ENCODE measurements around the gene MRGPRD.

Gene MRGPRD

DNA sequence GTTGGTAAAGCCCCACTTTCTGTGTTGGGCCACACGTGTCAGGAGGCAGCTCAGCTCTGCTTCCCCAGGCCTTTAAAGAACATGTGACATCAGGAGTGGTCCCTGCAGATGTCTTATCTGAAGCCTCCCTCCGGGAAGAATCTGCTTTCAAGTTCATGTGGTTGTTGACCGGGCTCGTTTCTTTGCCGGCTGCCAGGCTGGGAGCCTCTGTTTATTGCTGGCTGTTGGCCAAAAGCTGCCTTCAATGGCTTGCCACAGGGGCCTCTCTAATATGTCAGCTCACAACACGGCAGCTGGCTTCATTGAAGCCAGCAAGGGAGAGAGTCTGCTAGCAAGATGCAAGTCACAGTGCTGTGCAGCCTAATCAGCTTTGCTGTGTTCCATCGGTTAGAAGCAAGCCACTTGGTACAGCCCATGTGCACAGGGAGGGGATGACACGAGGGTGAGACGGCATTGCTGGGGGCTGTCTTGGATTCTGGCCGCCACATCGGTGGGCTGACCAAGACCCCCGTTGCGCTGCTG lies 17.7 kb upstream of the MRGPRD start:
- Histone ChIP-seq H3F3A (ENCODE audit: low read depth) (no peaks in the 10 kb centered on the region), H4K20me1 (ENCODE audit: insufficient read depth, low read length, poor library complexity, severe bottlenecking) (no peaks in the 10 kb centered on the region), H3K9me2 (replicated peaks; ENCODE audit: low read depth, low read length) (no peaks in the 10 kb centered on the region), H3K9ac (ENCODE audit: low read depth, low read length, poor library complexity, severe bottlenecking) (no peak overlapping the region), H2AFZ (ENCODE audit: low read length) (no peak overlapping the region), H3K4me1 (ENCODE audit: insufficient read depth, low read length, poor library complexity, severe bottlenecking) (no peaks in the 10 kb centered on the region), H3K36me3 (ENCODE audit: insufficient read depth, low read length) (no peaks in the 10 kb centered on the region), H3K27me3 (ENCODE audit: insufficient read depth, low read length, poor library complexity, severe bottlenecking) (no peaks in the 10 kb centered on the region), H3K9me3 (ENCODE audit: insufficient read depth, low read depth, low read length) (no peaks in the 10 kb centered on the region), H3K4me3 (ENCODE audit: low read length, poor library complexity, severe bottlenecking) (no peak overlapping the region), H3K4me2 (ENCODE audit: low read depth, low read length, poor library complexity, severe bottlenecking) (no peak overlapping the region), H3K79me2 (ENCODE audit: insufficient read depth, low read length) (no peaks in the 10 kb centered on the region)
- TF ChIP-seq EZH2phosphoT487 (IDR thresholded peaks at IDR 0.05; ENCODE audit: borderline replicate concordance) (no peak), CTCF (conservative IDR thresholded peaks at IDR 0.05; ENCODE audit: low read length) (no peak)

GRCh38 chr11:68997995-68998348 lies 17.2 kb upstream of the MRGPRD start:
- no peak for TF ChIP-seq EZH2phosphoT487 (IDR thresholded peaks at IDR 0.05; ENCODE audit: borderline replicate concordance)
- no peak for TF ChIP-seq CTCF (conservative IDR thresholded peaks at IDR 0.05; ENCODE audit: low read length)

GRCh38 chr11:68997124-68997994 lies 16.6 kb upstream of the MRGPRD start:
- Histone ChIP-seq H3K4me3 (ENCODE audit: low read length, poor library complexity, severe bottlenecking) (no peak overlapping the region), H3K27me3 (ENCODE audit: insufficient read depth, low read length, poor library complexity, severe bottlenecking) (no peaks in the 10 kb centered on the region), H3K79me2 (ENCODE audit: insufficient read depth, low read length) (no peaks in the 10 kb centered on the region), H3K9me2 (replicated peaks; ENCODE audit: low read depth, low read length) (no peaks in the 10 kb centered on the region), H3K36me3 (ENCODE audit: insufficient read depth, low read length) (no peaks in the 10 kb centered on the region), H3K9me3 (ENCODE audit: insufficient read depth, low read depth, low read length) (no peaks in the 10 kb centered on the region), H3K4me2 (ENCODE audit: low read depth, low read length, poor library complexity, severe bottlenecking) (no peak overlapping the region), H4K20me1 (ENCODE audit: insufficient read depth, low read length, poor library complexity, severe bottlenecking) (no peaks in the 10 kb centered on the region), H3F3A (ENCODE audit: low read depth) (no peaks in the 10 kb centered on the region), H3K4me1 (ENCODE audit: insufficient read depth, low read length, poor library complexity, severe bottlenecking) (no peaks in the 10 kb centered on the region), H2AFZ (ENCODE audit: low read length) (no peak overlapping the region), H3K9ac (ENCODE audit: low read depth, low read length, poor library complexity, severe bottlenecking) (no peak overlapping the region)
- no peak for TF ChIP-seq CTCF (conservative IDR thresholded peaks at IDR 0.05; ENCODE audit: low read length)

More at GRCh38 chr11:68997995-68998348, 17.2 kb upstream of the MRGPRD start:
- H3K79me2 ChIP-seq (ENCODE audit: insufficient read depth, low read length), result no peaks in the 10 kb centered on the region
- no peaks in the 10 kb centered on the region for H3K9me2 ChIP-seq (replicated peaks; ENCODE audit: low read depth, low read length)
- no peaks in the 10 kb centered on the region for H3F3A ChIP-seq (ENCODE audit: low read depth)
- no peaks in the 10 kb centered on the region for H3K27me3 ChIP-seq (ENCODE audit: insufficient read depth, low read length, poor library complexity, severe bottlenecking)
- no peak overlapping the region for H3K4me2 ChIP-seq (ENCODE audit: low read depth, low read length, poor library complexity, severe bottlenecking)
- H3K9ac ChIP-seq (ENCODE audit: low read depth, low read length, poor library complexity, severe bottlenecking), result no peak overlapping the region
- no peaks in the 10 kb centered on the region for H4K20me1 ChIP-seq (ENCODE audit: insufficient read depth, low read length, poor library complexity, severe bottlenecking)
- H3K4me3 ChIP-seq (ENCODE audit: low read length, poor library complexity, severe bottlenecking), result no peak overlapping the region
- H2AFZ ChIP-seq (ENCODE audit: low read length), result no peak overlapping the region
- H3K9me3 ChIP-seq (ENCODE audit: insufficient read depth, low read depth, low read length), result no peaks in the 10 kb centered on the region
- H3K36me3 ChIP-seq (ENCODE audit: insufficient read depth, low read length), result no peaks in the 10 kb centered on the region
- H3K4me1 ChIP-seq (ENCODE audit: insufficient read depth, low read length, poor library complexity, severe bottlenecking), result no peaks in the 10 kb centered on the region

All from Loucy (cell line).